Measurements from ENCODE around the gene MDM2.

MDM2 gene
- long read RNA-seq, donor 1, partial matches to known transcripts: 0 of 2 reads
- long read RNA-seq, donor 1, other reads (novel, unspliced or antisense): 0 of 2 reads
- long read RNA-seq, donor 2, partial matches to known transcripts: 0 of 1 reads
- long read RNA-seq, donor 2, other reads (novel, unspliced or antisense): 0 of 1 reads
- long read RNA-seq, donor 3, full-length matches to known transcripts: 5 of 5 reads
- long read RNA-seq, donor 3, partial matches to known transcripts: 0 of 5 reads
- long read RNA-seq, donor 3, other reads (novel, unspliced or antisense): 0 of 5 reads
- long read RNA-seq, donor 4: 0 reads
- long read RNA-seq, donor 5, full-length matches to known transcripts: 7 of 7 reads
- long read RNA-seq, donor 5, partial matches to known transcripts: 0 of 7 reads
- long read RNA-seq, donor 5, other reads (novel, unspliced or antisense): 0 of 7 reads
- long read RNA-seq, donor 6, full-length matches to known transcripts: 3 of 3 reads
- long read RNA-seq, donor 6, partial matches to known transcripts: 0 of 3 reads
- long read RNA-seq, donor 6, other reads (novel, unspliced or antisense): 0 of 3 reads
- long read RNA-seq, donor 7, full-length matches to known transcripts: 10 of 16 reads
- long read RNA-seq, donor 7, partial matches to known transcripts: 6 of 16 reads
- long read RNA-seq, donor 7, other reads (novel, unspliced or antisense): 0 of 16 reads
- long read RNA-seq, donor 8, partial matches to known transcripts: 5 of 11 reads
- long read RNA-seq, donor 8, other reads (novel, unspliced or antisense): 0 of 11 reads

GRCh38 chr12:68807576-68808387, at the start of gene MDM2:
TSS of gene MDM2 (plus strand) at chr12:68808177. CDS start at chr12:68808478, 301 bp downstream.
- peak; percentile 96 for DNase-seq

- DNase-seq: no peak
These were observed 48.1 kb upstream of the MDM2 start for GRCh38 chr12:68759852-68760251.

- no peak for DNase-seq
These were observed 47.1 kb upstream of the MDM2 start for GRCh38 chr12:68760806-68761441.

GRCh38 chr12:68761442-68761812, 46.5 kb upstream of the MDM2 start:
- DNase-seq: no peak

- no peak for DNase-seq
These were observed 45.9 kb upstream of the MDM2 start for GRCh38 chr12:68761901-68762630.

GRCh38 chr12:68762691-68763090, 45.3 kb upstream of the MDM2 start:
- DNase-seq: no peak

- DNase-seq: no peak
These were observed 42.3 kb upstream of the MDM2 start for GRCh38 chr12:68765696-68766095.

GRCh38 chr12:68766646-68767045, 41.3 kb upstream of the MDM2 start:
- no peak for DNase-seq

GRCh38 chr12:68767191-68767590, 40.8 kb upstream of the MDM2 start:
- DNase-seq: no peak

GRCh38 chr12:68768431-68768939, 39.5 kb upstream of the MDM2 start:
- no peak for DNase-seq

GRCh38 chr12:68769941-68770340, 38.0 kb upstream of the MDM2 start:
- no peak for DNase-seq

GRCh38 chr12:68771223-68771925, 36.6 kb upstream of the MDM2 start:
- no peak for DNase-seq

GRCh38 chr12:68772714-68773113, 35.3 kb upstream of the MDM2 start:
- DNase-seq: no peak

GRCh38 chr12:68773582-68773981, 34.4 kb upstream of the MDM2 start:
- DNase-seq: no peak

- no peak for DNase-seq
These were observed 32.8 kb upstream of the MDM2 start for GRCh38 chr12:68775121-68775630.

- no peak for DNase-seq
These were observed 30.9 kb upstream of the MDM2 start for GRCh38 chr12:68776976-68777610.

GRCh38 chr12:68779280-68779679, 28.7 kb upstream of the MDM2 start:
- no peak for DNase-seq

GRCh38 chr12:68780731-68781130, 27.2 kb upstream of the MDM2 start:
- DNase-seq: no peak

GRCh38 chr12:68781728-68782127, 26.2 kb upstream of the MDM2 start:
- no peak for DNase-seq

GRCh38 chr12:68784015-68784414, 24.0 kb upstream of the MDM2 start:
- no peak for DNase-seq
